ENCODE data around the gene ZNF213. TPM values are rescaled to one million over a fixed set of nuclear protein-coding genes. Genes with fewer than 3 reads are reported as not detected.

ZNF213 gene
- total and polyA plus RNA-seq, 8 donors, result 5.0 to 8.8 (median 6.7) TPM

GRCh38 chr16:3087243-3088235 lies 47.3 kb upstream of the ZNF213 start:
- Histone ChIP-seq H3K4me1 (no peaks in the 10 kb centered on the region), H3K9me3 (no peaks in the 10 kb centered on the region), H3K36me3 (no peaks in the 10 kb centered on the region), H3K27me3 (no peaks in the 10 kb centered on the region), H3K4me3 (peak overlapping the region in 1 of 4 donors; percentile 18), H3K27ac (no peak overlapping the region)
- 68 to 74% methylated on average over 18 of the region's 18 CpGs for WGBS, 2 donors
- TF ChIP-seq, protein P1, sequence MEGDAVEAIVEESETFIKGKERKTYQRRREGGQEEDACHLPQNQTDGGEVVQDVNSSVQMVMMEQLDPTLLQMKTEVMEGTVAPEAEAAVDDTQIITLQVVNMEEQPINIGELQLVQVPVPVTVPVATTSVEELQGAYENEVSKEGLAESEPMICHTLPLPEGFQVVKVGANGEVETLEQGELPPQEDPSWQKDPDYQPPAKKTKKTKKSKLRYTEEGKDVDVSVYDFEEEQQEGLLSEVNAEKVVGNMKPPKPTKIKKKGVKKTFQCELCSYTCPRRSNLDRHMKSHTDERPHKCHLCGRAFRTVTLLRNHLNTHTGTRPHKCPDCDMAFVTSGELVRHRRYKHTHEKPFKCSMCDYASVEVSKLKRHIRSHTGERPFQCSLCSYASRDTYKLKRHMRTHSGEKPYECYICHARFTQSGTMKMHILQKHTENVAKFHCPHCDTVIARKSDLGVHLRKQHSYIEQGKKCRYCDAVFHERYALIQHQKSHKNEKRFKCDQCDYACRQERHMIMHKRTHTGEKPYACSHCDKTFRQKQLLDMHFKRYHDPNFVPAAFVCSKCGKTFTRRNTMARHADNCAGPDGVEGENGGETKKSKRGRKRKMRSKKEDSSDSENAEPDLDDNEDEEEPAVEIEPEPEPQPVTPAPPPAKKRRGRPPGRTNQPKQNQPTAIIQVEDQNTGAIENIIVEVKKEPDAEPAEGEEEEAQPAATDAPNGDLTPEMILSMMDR (IDR thresholded peaks at IDR 0.05), result no peak
- intact Hi-C loops (cut with DNase I), result no loop called here
- ATAC-seq, result peak in 3 of 4 donors; percentile 47 to 85 (median 50)
- no peak for DNase-seq
- FAIRE-seq, result no peak

DNA sequence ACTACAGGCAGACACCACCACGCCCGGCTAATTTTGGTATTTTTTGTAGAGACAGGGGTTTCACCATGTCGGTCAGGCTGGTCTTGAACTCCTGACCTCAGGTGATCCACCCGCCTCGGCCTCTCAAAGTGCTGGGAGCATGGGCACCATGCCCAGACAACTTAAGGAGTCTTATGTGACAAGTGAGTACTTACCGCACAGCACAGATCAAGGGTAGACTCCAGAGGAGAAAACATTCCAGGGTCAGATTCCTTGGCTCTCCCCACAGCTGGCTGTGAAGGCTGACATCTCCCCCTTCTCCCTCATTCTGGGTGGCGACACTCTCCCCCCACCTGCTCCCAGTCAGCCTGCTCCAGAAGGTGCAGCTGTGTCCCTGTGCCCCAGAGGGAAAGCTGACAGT lies 46.4 kb upstream of the ZNF213 start:
- DNase-seq (peak in 1 of 6 donors; percentile 18), ATAC-seq (no peak), FAIRE-seq (no peak)
- Histone ChIP-seq H3K4me1 (no peaks in the 10 kb centered on the region), H3K9me3 (no peaks in the 10 kb centered on the region), H3K4me3 (no peak overlapping the region), H3K27me3 (no peaks in the 10 kb centered on the region), H3K27ac (no peak overlapping the region), H3K36me3 (no peaks in the 10 kb centered on the region)
- intact Hi-C loops (cut with DNase I), result no loop called here
- WGBS, 2 donors, result 76 to 77% methylated on average over 7 of the region's 7 CpGs
- TF ChIP-seq, protein P1 (IDR thresholded peaks at IDR 0.05), result no peak

DNA sequence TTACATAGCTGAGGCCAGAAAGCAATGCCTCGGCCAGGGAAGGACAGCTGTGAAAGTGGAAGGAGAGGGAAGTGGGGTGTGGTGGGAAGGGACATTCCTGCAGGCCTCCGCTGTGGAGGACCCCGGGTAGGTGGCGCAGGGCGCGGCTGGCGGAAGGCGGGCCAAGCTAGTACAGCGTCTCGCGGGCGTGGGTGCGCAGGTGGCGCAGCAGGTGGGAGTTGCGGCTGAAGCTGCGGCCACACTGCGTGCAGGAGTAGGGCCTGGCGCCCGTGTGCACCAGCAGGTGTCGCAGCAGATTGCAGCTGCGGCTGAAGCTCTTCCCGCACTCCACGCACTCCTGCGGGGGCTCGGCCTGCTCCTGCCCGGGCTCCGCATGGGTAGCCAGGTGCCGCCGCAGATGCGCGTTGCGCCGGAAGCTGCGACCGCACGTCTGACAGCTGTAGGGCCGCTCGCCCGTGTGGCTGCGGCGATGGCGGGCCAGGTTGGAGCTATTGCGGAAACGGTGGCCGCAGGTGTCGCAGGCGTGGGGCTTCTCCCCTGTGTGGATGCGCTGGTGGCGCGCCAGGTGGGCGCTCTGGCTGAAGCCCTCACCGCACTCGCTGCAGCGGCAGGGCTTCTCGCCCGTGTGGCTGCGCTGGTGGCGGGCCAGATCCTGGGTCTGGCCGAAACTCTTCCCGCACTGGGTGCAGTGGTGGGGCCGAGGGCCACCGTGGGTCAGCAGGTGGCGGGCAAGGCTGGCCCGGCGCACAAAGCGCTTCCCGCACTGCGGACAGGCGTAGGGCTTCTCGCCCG lies 45.7 kb upstream of the ZNF213 start:
- Histone ChIP-seq H3K4me1 (no peaks in the 10 kb centered on the region), H3K36me3 (no peaks in the 10 kb centered on the region), H3K9me3 (no peaks in the 10 kb centered on the region), H3K27me3 (no peaks in the 10 kb centered on the region), H3K4me3 (no peak overlapping the region), H3K27ac (no peak overlapping the region)
- no peak for FAIRE-seq
- intact Hi-C loops (cut with DNase I), result no loop called here
- ATAC-seq, result no peak
- TF ChIP-seq, protein P1 (IDR thresholded peaks at IDR 0.05), result no peak
- WGBS, 2 donors, result 87 to 90% methylated on average over 66 to 71 of the region's 71 CpGs
- peak in 1 of 6 donors; percentile 33 for DNase-seq

DNA sequence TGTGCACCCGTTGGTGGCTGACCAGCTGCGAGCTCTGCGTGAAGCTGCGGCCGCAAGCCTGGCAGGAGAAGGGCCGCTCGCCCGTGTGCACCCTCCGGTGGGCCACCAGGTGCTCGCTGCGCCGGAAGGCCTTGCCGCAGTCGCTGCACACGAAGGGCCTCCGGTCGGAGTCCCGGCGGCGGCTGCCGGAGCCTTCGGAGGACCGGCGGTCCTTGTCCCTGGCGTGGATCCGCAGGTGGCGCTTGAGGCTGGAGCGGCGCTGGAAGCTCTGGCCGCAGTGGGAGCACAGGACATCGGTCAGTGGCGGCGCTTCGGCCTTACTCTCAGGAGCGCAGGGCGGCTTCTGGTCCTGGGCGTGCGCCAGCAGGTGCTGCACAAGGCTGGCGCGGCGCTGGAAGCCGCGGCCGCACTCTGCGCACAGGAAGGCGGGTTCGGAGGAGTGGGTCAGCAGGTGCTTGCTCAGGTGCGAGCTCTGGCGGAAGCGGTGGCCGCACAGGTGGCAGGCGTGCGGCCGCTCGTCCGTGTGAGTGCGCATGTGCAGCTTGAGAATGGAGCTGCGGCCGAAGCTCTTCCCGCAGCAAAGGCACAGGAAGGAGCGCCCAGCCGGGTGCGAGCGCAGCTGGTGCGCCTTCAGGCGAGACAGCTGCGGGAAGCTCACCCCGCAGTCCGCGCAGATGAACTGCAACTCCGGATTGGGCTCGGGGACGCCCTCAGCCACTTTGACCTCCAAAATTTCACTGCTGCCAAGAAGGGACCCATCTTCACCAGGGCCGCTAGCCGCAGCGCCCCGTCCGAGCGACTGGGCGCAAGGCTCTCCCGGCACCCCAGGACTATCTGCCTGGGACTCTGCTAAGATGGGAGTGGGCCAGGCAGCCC lies 44.9 kb upstream of the ZNF213 start:
- no peak for ATAC-seq
- Histone ChIP-seq H3K27me3 (no peaks in the 10 kb centered on the region), H3K4me3 (no peak overlapping the region), H3K36me3 (no peaks in the 10 kb centered on the region), H3K27ac (no peak overlapping the region), H3K9me3 (no peaks in the 10 kb centered on the region), H3K4me1 (no peaks in the 10 kb centered on the region)
- intact Hi-C loops (cut with DNase I), result loop anchor here in 1 of 3 donors (10.0 kb wide), 1 partner anchor 75 kb away; no protein-coding TSS in a partner anchor
- FAIRE-seq, result no peak
- TF ChIP-seq, protein P1 (IDR thresholded peaks at IDR 0.05), result no peak
- DNase-seq, result peak in 1 of 6 donors; percentile 70
- WGBS, 2 donors, result 89 to 95% methylated on average over 78 to 81 of the region's 81 CpGs

Data from pancreas (tissue), 10 donors.